T1000 (cell line): Measurements from ENCODE around the gene SDR39U1.

ENCODE experiments used
- DNase-seq: peaks from one replicate; lab custom pipeline; 2025; ENCODE audit warnings: mixed read lengths; lab: John Stamatoyannopoulos, UW

Gene SDR39U1

DNA sequence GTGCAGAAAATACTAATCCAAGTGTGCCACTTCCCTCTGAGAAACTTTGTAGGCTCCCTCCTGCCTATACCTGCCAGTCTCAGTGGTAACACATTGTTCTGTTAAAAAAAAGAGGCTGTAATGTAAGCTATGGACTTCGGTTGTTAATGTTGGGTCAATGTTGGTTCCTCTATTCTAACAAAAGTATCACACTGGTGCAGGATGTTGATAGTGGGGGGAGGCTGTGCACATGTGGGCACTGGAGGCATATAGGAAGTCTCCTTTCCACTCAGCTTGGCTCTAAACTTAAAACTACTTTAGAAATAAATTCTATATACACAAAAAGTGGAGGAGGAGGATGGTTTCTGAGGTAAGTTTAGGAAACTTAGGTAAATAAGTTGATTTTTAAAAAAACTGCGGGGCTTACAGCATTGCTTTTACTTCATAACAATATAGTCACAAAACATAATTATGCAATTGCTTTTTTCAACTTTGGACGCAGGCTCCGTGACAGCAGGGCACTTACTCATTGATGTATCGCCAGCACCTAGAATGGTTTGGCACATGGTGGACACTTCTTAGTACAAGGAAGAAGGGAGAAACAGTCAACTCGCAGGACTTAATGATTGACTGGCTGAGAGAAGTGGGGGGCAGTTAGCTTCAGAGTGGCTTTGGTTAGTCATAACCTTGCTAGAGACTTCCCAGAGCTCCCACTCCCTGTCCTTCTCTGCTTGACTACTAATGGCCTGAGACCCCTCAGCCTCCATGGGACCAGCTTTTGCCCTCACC is 51.7 kb downstream of the SDR39U1 start:
- DNase-seq: no peak
